SK-N-SH (cell line): ENCODE measurements around the gene FAM219A. TPM values are rescaled to one million over a fixed set of nuclear protein-coding genes. Genes with fewer than 3 reads are reported as not detected.
A peak's percentile ranks its signal among the peaks of the same experiment; 100 is the strongest.

ENCODE experiments used
- CTCF ChIA-PET: fragments of 300-600, 350-600 bp; formaldehyde crosslinking; extraction: SDS; loops from one replicate; lab custom pipeline; 2021; lab: Yijun Ruan, JAX
- POLR2A ChIA-PET: fragments of 350-600 bp; sonication (Branson Sonifier 250); formaldehyde crosslinking; extraction: SDS; loops from one replicate; lab custom pipeline; 2020; ENCODE audit warnings: antibody characterized with exemption, inconsistent platforms; lab: Yijun Ruan, JAX
- DNase-seq: peaks from one replicate; pipeline ENCODE4 v3.0.0; 2012
- H2AFZ ChIP-seq: fragments of 200-600 bp; sonication (generic); 2 replicates; pipeline ENCODE4 v1.8.1; 2016; ENCODE audit warnings: antibody characterized with exemption, mild to moderate bottlenecking, low read depth
- H3F3A ChIP-seq: fragments of 200-600 bp; sonication (generic); replicated peaks from 2 replicates; pipeline ENCODE3; 2016; ENCODE audit warnings: antibody characterized with exemption, mild to moderate bottlenecking; ENCODE audit not compliant: insufficient read depth
- H3K27ac ChIP-seq, 2 experiments: fragments of 200-500 bp in 1 of 2; fragments of 200-600 bp in 1 of 2; sonication (Bioruptor generic) in 1 of 2; sonication (generic), shearing (Covaris generic) in 1 of 2; 2 replicates each; pipeline versions ENCODE4 v1.5.1 to v1.6.1; 2014 to 2016; ENCODE audit warnings: low read depth in 2 of 2, inconsistent platforms in 1 of 2, low read length in 1 of 2, mild to moderate bottlenecking in 1 of 2, mixed read lengths in 1 of 2
- H3K27me3 ChIP-seq: fragments of 200-600 bp; sonication (generic), shearing (Covaris generic); 2 replicates; pipeline ENCODE4 v1.6.1; 2016; ENCODE audit warnings: mixed run types; ENCODE audit not compliant: insufficient read depth
- H3K36me3 ChIP-seq, 2 experiments: fragments of 200-500 bp in 1 of 2; fragments of 200-600 bp in 1 of 2; sonication (Bioruptor generic) in 1 of 2; sonication (generic) in 1 of 2; replicated peaks in 1 of 2; 2 replicates each; pipeline versions ENCODE3 to v1.5.1; 2014 to 2016; ENCODE audit warnings: low read length in 1 of 2, mild to moderate bottlenecking in 1 of 2; ENCODE audit not compliant: insufficient read depth in 2 of 2, control insufficient read depth in 1 of 2
- H3K4me1 ChIP-seq, 2 experiments: fragments of 200-500 bp in 1 of 2; fragments of 200-600 bp in 1 of 2; sonication (Bioruptor generic) in 1 of 2; sonication (generic), shearing (Covaris generic) in 1 of 2; 2 replicates each; pipeline versions ENCODE4 v1.5.1 to v1.6.1; 2014 to 2016; ENCODE audit warnings: low read depth in 1 of 2, low read length in 1 of 2, mixed run types in 1 of 2; ENCODE audit not compliant: insufficient read depth in 2 of 2, control insufficient read depth in 1 of 2
- H3K4me2 ChIP-seq: fragments of 200-600 bp; sonication (generic), shearing (Covaris generic); 2 replicates; pipeline ENCODE4 v1.6.1; 2017; ENCODE audit warnings: mixed run types
- H3K4me3 ChIP-seq, 2 experiments: fragments of 200-500 bp in 1 of 2; fragments of 200-600 bp in 1 of 2; sonication (Bioruptor generic) in 1 of 2; sonication (generic), shearing (Covaris generic) in 1 of 2; 2 replicates each; pipeline versions ENCODE4 v1.5.1 to v1.8.1; 2014 to 2016; ENCODE audit warnings: low read depth in 2 of 2, inconsistent platforms in 1 of 2, low read length in 1 of 2, mild to moderate bottlenecking in 1 of 2, mixed read lengths in 1 of 2, moderate library complexity in 1 of 2
- H3K79me2 ChIP-seq: fragments of 200-600 bp; sonication (generic); 2 replicates; pipeline ENCODE4 v1.8.1; 2017; ENCODE audit warnings: mild to moderate bottlenecking; ENCODE audit not compliant: insufficient read depth
- H3K9ac ChIP-seq: fragments of 200-600 bp; sonication (generic); 2 replicates; pipeline ENCODE4 v1.6.1; 2017; ENCODE audit warnings: mixed run types
- H3K9me2 ChIP-seq: fragments of 200-600 bp; sonication (generic); 2 replicates; pipeline ENCODE4 v1.6.1; 2017; ENCODE audit warnings: mixed run types
- H3K9me3 ChIP-seq: fragments of 200-600 bp; sonication (generic); 2 replicates; pipeline ENCODE4 v1.6.1; 2017; ENCODE audit warnings: mixed run types, mild to moderate bottlenecking, moderate library complexity
- H4K20me1 ChIP-seq: fragments of 200-600 bp; sonication (generic); 2 replicates; pipeline ENCODE4 v1.6.1; 2017; ENCODE audit warnings: mild to moderate bottlenecking, mixed run types; ENCODE audit not compliant: insufficient read depth
- ELF1 ChIP-seq: IDR thresholded peaks from 2 replicates; pipeline ENCODE4 v1.4.0; 2012
- EP300 ChIP-seq, 2 experiments: IDR thresholded peaks; 2 replicates each; pipeline versions ENCODE4 v1.4.0 to v1.6.1; 2012; ENCODE audit warnings: borderline replicate concordance in 1 of 2, low read depth in 1 of 2, low read length in 1 of 2
- FOXJ3 ChIP-seq: sonication (generic); formaldehyde crosslinking; IDR thresholded peaks from 2 replicates; pipeline ENCODE4 v1.5.1; 2020; ENCODE audit warnings: mild to moderate bottlenecking, missing genetic modification reagents
- FOXM1 ChIP-seq: IDR thresholded peaks from 2 replicates; pipeline ENCODE4 v1.4.0; 2012; ENCODE audit warnings: low read depth, mild to moderate bottlenecking
- GATA2 ChIP-seq: sonication (generic); formaldehyde crosslinking; IDR thresholded peaks from 2 replicates; pipeline ENCODE4 v1.5.0; 2020; ENCODE audit warnings: mild to moderate bottlenecking, missing genetic modification reagents
- JUND ChIP-seq: IDR thresholded peaks from 2 replicates; pipeline ENCODE4 v1.4.0; 2012
- NFIC ChIP-seq: IDR thresholded peaks from 2 replicates; pipeline ENCODE4 v1.4.0; 2012; ENCODE audit warnings: borderline replicate concordance
- NRF1 ChIP-seq: IDR thresholded peaks from 2 replicates; pipeline ENCODE4 v1.6.1; 2012; ENCODE audit warnings: low read depth, mild to moderate bottlenecking, low read length
- RAD21 ChIP-seq: IDR thresholded peaks from 2 replicates; pipeline ENCODE4 v1.6.1; 2012; ENCODE audit warnings: mild to moderate bottlenecking, low read length
- SMC3 ChIP-seq: IDR thresholded peaks from 2 replicates; pipeline ENCODE4 v1.6.1; 2012; ENCODE audit warnings: low read depth, low read length, improper control_type of control experiment
- TAF1 ChIP-seq: IDR thresholded peaks from 2 replicates; pipeline ENCODE4 v1.6.1; 2012; ENCODE audit warnings: low read depth, mild to moderate bottlenecking, low read length, moderate library complexity, borderline replicate concordance
- YY1 ChIP-seq: IDR thresholded peaks from 2 replicates; pipeline ENCODE4 v1.4.0; 2012; ENCODE audit warnings: low read depth, mild to moderate bottlenecking
- WGBS: methylation state at CpG from one replicate; pipeline ENCODE4 v1.1.6; 2017; ENCODE audit warnings: low lambda C conversion rate; 5-methylcytosine and 5-hydroxymethylcytosine counted together
- polyA plus RNA-seq, 3 experiments: library from polyadenylated mRNA; depleted of rRNA; stranded (reverse); fragments of >200 nt; gene quantifications; 2 replicates each; pipeline ENCODE4 v1.2.3, GENCODE V29; 2012
- TF ChIP-seq, protein P1 (sequence below): fragments of 150-350 bp; IDR thresholded peaks from 2 replicates; pipeline ENCODE4 v1.6.1; 2017; ENCODE audit warnings: antibody characterized with exemption, low read length, low read depth, borderline replicate concordance
- TF ChIP-seq, protein P2 (sequence below): IDR thresholded peaks from 2 replicates; pipeline ENCODE4; 2012
- TF ChIP-seq, protein P3 (sequence below): IDR thresholded peaks from 2 replicates; pipeline ENCODE4 v1.4.0; 2012; ENCODE audit warnings: low read depth
- TF ChIP-seq, protein P4 (sequence below): fragments of 200-600 bp; sonication (generic); IDR thresholded peaks from 2 replicates; pipeline ENCODE4 v1.6.1; 2017; ENCODE audit warnings: antibody characterized with exemption, mild to moderate bottlenecking, moderate library complexity
- TF ChIP-seq, protein P5 (sequence below): IDR thresholded peaks from 2 replicates; pipeline ENCODE4 v1.4.0; 2012; ENCODE audit warnings: low read depth, borderline replicate concordance

Gene FAM219A
- polyA plus RNA-seq, 1 of the 3 experiments (the other 2 are of a cell fraction), result 15.7 TPM

DNA sequence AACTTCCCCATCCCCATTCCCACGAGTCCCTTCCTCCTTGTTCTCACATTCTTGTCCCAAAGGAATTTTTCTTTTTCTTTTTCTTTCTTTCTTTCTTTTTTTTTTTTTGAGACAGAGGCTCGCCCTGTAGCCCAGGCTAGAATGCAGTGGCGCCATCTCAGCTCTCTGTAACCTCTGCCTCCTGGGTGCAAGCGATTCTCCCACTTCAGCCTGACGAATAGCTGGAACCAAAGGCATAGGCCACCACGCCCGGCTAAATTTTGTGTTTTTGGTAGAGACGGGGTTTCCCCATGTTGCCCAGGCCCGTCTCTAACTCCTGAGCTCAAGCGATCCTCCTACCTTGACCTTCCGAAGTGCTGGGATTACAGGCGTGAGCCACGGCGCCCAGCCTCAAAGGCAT, 986 bp upstream of the FAM219A start (continued):
- TF ChIP-seq JUND, result no peak
- TF ChIP-seq ELF1, result no peak
- TF ChIP-seq, protein P1, sequence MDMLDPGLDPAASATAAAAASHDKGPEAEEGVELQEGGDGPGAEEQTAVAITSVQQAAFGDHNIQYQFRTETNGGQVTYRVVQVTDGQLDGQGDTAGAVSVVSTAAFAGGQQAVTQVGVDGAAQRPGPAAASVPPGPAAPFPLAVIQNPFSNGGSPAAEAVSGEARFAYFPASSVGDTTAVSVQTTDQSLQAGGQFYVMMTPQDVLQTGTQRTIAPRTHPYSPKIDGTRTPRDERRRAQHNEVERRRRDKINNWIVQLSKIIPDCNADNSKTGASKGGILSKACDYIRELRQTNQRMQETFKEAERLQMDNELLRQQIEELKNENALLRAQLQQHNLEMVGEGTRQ, result no peak
- no peak for TF ChIP-seq RAD21

DNA sequence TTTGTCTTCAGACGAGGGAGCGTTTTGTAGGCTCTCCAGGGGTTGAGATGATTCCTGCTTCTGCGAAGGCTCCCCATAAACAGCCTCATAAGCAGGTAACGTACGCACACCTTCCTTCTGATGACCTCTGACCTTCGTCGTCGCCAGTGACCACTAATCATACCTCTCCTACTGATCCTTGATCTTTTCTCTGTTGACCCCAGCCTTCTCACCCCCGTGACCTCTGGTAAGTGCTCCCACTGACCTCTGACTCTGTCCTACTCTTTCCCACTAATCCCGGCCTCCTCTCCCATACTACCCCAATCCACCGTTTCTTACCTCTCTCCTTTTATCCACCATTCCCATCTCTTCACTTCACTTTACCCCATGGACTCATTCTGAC, 580 bp upstream of the FAM219A start:
- Histone ChIP-seq H3K4me3 (peak overlapping the region; percentile 40 to 56), H3K9ac (no peak overlapping the region), H3K27ac (no peak overlapping the region; a peak in 1 of 4 replicates), H3K4me2 (peak overlapping the region; percentile 75), H3K27me3 (no peaks in the 10 kb centered on the region), H4K20me1 (peaks cover 30% of the 10 kb centered on the region), H3F3A (peaks cover 14% of the 10 kb centered on the region), H3K9me2 (no peaks in the 10 kb centered on the region), H3K4me1 (peaks cover 23 to 26% of the 10 kb centered on the region in 2 experiments; a peak in 3 of 4 replicates), H3K9me3 (no peaks in the 10 kb centered on the region), H3K79me2 (peaks cover 40% of the 10 kb centered on the region), H3K36me3 (no peaks in the 10 kb centered on the region), H2AFZ (peak overlapping the region; percentile 80)
- no peak for TF ChIP-seq RAD21
- TF ChIP-seq, protein P2, sequence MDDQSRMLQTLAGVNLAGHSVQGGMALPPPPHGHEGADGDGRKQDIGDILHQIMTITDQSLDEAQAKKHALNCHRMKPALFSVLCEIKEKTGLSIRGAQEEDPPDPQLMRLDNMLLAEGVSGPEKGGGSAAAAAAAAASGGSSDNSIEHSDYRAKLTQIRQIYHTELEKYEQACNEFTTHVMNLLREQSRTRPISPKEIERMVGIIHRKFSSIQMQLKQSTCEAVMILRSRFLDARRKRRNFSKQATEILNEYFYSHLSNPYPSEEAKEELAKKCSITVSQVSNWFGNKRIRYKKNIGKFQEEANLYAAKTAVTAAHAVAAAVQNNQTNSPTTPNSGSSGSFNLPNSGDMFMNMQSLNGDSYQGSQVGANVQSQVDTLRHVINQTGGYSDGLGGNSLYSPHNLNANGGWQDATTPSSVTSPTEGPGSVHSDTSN, result no peak
- TF ChIP-seq YY1, result no peak
- TF ChIP-seq FOXM1, result no peak
- no peak for TF ChIP-seq SMC3
- TF ChIP-seq, protein P3, sequence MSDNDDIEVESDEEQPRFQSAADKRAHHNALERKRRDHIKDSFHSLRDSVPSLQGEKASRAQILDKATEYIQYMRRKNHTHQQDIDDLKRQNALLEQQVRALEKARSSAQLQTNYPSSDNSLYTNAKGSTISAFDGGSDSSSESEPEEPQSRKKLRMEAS, result no peak
- 33% methylated on average over 11 of the region's 11 CpGs for WGBS
- ChIA-PET POLR2A (interaction anchor here (0.9 to 1.1 kb wide), 2 partner anchors 28 to 120 kb away, joined by 3 to 5 read pairs; no protein-coding TSS in a partner anchor), CTCF (interaction anchor here (0.9 to 3.4 kb wide), 3 partner anchors 28 to 88 kb away, joined by 3 to 28 read pairs (median 4); no protein-coding TSS in a partner anchor)
- no peak for DNase-seq

DNA sequence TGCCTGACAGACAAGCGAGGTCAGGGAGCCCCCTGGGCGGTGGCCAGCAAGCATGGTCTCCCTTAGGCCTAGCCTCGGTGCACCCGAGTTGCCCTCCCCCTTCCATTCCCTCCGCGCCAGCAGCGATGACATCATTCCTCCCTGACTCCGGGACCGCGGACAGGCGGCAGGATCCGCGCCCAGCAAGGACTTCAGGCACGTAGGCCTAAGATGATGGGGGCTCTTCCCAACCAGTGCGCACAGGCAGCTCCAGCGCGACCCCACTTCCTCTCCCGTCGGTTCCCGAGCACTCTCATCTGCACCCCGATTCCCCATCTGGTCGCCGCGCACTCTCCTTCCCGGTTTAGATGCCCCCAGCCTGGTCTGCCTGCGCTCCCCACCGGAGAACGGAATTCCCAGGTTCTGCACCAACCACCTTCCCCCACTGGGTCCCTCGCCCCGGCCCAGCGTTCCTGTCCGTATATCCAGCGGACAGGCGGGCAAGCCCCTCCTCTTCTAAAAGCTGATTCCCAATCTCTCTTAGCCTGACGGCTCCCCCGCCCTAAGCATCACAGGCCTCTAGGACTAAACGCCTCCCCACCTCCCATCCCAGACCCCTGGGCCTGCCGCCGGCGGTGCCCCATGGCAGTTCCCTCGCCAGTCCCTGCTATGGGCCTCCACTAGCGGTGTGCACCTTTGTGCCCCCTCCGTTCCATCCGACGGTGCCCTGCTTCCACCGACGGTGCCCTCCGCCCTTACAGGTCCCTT, 931 bp downstream of the FAM219A start:
- peak; percentile 81 for DNase-seq
- H3K9me3 ChIP-seq, result no peaks in the 10 kb centered on the region
- POLR2A ChIA-PET, result interaction anchor here (0.7 to 1.7 kb wide), 3 partner anchors 11 to 54 kb away, joined by 3 to 4 read pairs (median 3); no protein-coding TSS in a partner anchor
- H3K9me2 ChIP-seq, result no peaks in the 10 kb centered on the region
- CTCF ChIA-PET, result interaction anchor here (0.9 to 3.8 kb wide), 10 partner anchors 16 to 134 kb away, joined by 3 to 28 read pairs (median 4); no protein-coding TSS in a partner anchor
- 6% methylated on average over 32 of the region's 48 CpGs for WGBS
- peak overlapping the region; percentile 36; the same call in 1 of the 2 replicates for H2AFZ ChIP-seq
- H3K4me3 ChIP-seq, result peak overlapping the region; percentile 76 to 77
- H3K4me1 ChIP-seq, result peaks cover 16 to 17% of the 10 kb centered on the region in 2 experiments; a peak in 2 of 4 replicates
- H3K27ac ChIP-seq, result peak overlapping the region; percentile 61 to 82
- H3K79me2 ChIP-seq, result peaks cover 55% of the 10 kb centered on the region
- H3K9ac ChIP-seq, result peak overlapping the region; percentile 83
- no peaks in the 10 kb centered on the region for H3K27me3 ChIP-seq
- peaks cover 45% of the 10 kb centered on the region for H4K20me1 ChIP-seq
- H3F3A ChIP-seq, result peaks cover 3% of the 10 kb centered on the region
- peak overlapping the region; percentile 75 for H3K4me2 ChIP-seq
- H3K36me3 ChIP-seq, result no peaks in the 10 kb centered on the region
- TF ChIP-seq NFIC (peak; percentile 33; the same call in 1 of the 2 replicates), GATA2 (CRISPR knock-in tag) (no peak), FOXJ3 (CRISPR knock-in tag) (no peak), NRF1 (no peak), YY1 (no peak), ELF1 (no peak), EP300 (IDR thresholded peaks at IDR 0.05; ENCODE audit: borderline replicate concordance in 1 of 2, low read depth in 1 of 2, low read length in 1 of 2) (no peak; a peak in 1 of 4 replicates), FOXM1 (no peak), TAF1 (peak; percentile 34; the same call in 1 of the 2 replicates)
- TF ChIP-seq, protein P3, result peak; percentile 64
- TF ChIP-seq, protein P4, sequence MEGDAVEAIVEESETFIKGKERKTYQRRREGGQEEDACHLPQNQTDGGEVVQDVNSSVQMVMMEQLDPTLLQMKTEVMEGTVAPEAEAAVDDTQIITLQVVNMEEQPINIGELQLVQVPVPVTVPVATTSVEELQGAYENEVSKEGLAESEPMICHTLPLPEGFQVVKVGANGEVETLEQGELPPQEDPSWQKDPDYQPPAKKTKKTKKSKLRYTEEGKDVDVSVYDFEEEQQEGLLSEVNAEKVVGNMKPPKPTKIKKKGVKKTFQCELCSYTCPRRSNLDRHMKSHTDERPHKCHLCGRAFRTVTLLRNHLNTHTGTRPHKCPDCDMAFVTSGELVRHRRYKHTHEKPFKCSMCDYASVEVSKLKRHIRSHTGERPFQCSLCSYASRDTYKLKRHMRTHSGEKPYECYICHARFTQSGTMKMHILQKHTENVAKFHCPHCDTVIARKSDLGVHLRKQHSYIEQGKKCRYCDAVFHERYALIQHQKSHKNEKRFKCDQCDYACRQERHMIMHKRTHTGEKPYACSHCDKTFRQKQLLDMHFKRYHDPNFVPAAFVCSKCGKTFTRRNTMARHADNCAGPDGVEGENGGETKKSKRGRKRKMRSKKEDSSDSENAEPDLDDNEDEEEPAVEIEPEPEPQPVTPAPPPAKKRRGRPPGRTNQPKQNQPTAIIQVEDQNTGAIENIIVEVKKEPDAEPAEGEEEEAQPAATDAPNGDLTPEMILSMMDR, result no peak
- TF ChIP-seq, protein P5, sequence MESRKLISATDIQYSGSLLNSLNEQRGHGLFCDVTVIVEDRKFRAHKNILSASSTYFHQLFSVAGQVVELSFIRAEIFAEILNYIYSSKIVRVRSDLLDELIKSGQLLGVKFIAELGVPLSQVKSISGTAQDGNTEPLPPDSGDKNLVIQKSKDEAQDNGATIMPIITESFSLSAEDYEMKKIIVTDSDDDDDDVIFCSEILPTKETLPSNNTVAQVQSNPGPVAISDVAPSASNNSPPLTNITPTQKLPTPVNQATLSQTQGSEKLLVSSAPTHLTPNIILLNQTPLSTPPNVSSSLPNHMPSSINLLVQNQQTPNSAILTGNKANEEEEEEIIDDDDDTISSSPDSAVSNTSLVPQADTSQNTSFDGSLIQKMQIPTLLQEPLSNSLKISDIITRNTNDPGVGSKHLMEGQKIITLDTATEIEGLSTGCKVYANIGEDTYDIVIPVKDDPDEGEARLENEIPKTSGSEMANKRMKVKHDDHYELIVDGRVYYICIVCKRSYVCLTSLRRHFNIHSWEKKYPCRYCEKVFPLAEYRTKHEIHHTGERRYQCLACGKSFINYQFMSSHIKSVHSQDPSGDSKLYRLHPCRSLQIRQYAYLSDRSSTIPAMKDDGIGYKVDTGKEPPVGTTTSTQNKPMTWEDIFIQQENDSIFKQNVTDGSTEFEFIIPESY, result no peak
